ENCODE measurements around the gene LYPD1. TPM values are rescaled to one million over a fixed set of nuclear protein-coding genes. Genes with fewer than 3 reads are reported as not detected.
A peak's percentile ranks its signal among the peaks of the same experiment; 100 is the strongest.

LYPD1 gene
- total RNA-seq, 1 experiment from 2014 or later: 13.8 TPM

GRCh38 chr2:132632000-132632649, 37.9 kb downstream of the LYPD1 start:
- H3K9me3 ChIP-seq (ENCODE audit: low read depth, low read length, poor library complexity, severe bottlenecking): no peaks in the 10 kb centered on the region
- DNase-seq (ENCODE audit: low spot score): no peak
- intact Hi-C loops (cut with micrococcal nuclease; ENCODE audit: unreplicated experiment): no loop called here
- H3K27me3 ChIP-seq (replicated peaks; ENCODE audit: insufficient read depth, low read depth, low read length, poor library complexity): no peaks in the 10 kb centered on the region
- BruUV-seq (replicated peaks): no TSS peak
- CTCF ChIA-PET: interaction anchor here (0.6 kb wide), 1 partner anchor 547 kb away, joined by 13 read pairs; no protein-coding TSS in a partner anchor
- no peak overlapping the region for H3K27ac ChIP-seq (ENCODE audit: low read depth, low read length, poor library complexity, severe bottlenecking)
- POLR2A ChIA-PET (ENCODE audit: low non-redundant PET): no interaction called here
- no peak for TF ChIP-seq EZH2 (IDR thresholded peaks at IDR 0.05; ENCODE audit: borderline replicate concordance, low read depth, low read length, poor library complexity, severe bottlenecking)
- TF ChIP-seq CTCF (conservative IDR thresholded peaks at IDR 0.05; ENCODE audit: low read depth, low read length): no peak
- no peak overlapping the region for H3K4me3 ChIP-seq (ENCODE audit: low read depth, low read length, poor library complexity, severe bottlenecking)
- H3K4me1 ChIP-seq (ENCODE audit: insufficient read depth, low read length, poor library complexity, severe bottlenecking): peaks cover 3% of the 10 kb centered on the region
- no peaks in the 10 kb centered on the region for H3K36me3 ChIP-seq (ENCODE audit: insufficient read depth, low read length, poor library complexity, severe bottlenecking)

- Histone ChIP-seq H3K4me1 (ENCODE audit: insufficient read depth, low read length, poor library complexity, severe bottlenecking) (peaks cover 3% of the 10 kb centered on the region), H3K27me3 (replicated peaks; ENCODE audit: insufficient read depth, low read depth, low read length, poor library complexity) (no peaks in the 10 kb centered on the region), H3K4me3 (ENCODE audit: low read depth, low read length, poor library complexity, severe bottlenecking) (no peak overlapping the region), H3K27ac (ENCODE audit: low read depth, low read length, poor library complexity, severe bottlenecking) (no peak overlapping the region), H3K36me3 (ENCODE audit: insufficient read depth, low read length, poor library complexity, severe bottlenecking) (no peaks in the 10 kb centered on the region), H3K9me3 (ENCODE audit: low read depth, low read length, poor library complexity, severe bottlenecking) (no peaks in the 10 kb centered on the region)
- TF ChIP-seq EZH2 (IDR thresholded peaks at IDR 0.05; ENCODE audit: borderline replicate concordance, low read depth, low read length, poor library complexity, severe bottlenecking) (no peak), CTCF (conservative IDR thresholded peaks at IDR 0.05; ENCODE audit: low read depth, low read length) (no peak)
- CTCF ChIA-PET: no interaction called here
- no peak for DNase-seq (ENCODE audit: low spot score)
- no TSS peak for BruUV-seq (replicated peaks)
- intact Hi-C loops (cut with micrococcal nuclease; ENCODE audit: unreplicated experiment): no loop called here
- POLR2A ChIA-PET (ENCODE audit: low non-redundant PET): no interaction called here
These were observed 42.5 kb downstream of the LYPD1 start for GRCh38 chr2:132627536-132627935.

GRCh38 chr2:132623096-132623839, 46.7 kb downstream of the LYPD1 start:
- DNase-seq (ENCODE audit: low spot score): peak; percentile 18
- no peak overlapping the region for H3K27ac ChIP-seq (ENCODE audit: low read depth, low read length, poor library complexity, severe bottlenecking)
- no peaks in the 10 kb centered on the region for H3K27me3 ChIP-seq (replicated peaks; ENCODE audit: insufficient read depth, low read depth, low read length, poor library complexity)
- ChIA-PET POLR2A (ENCODE audit: low non-redundant PET) (no interaction called here), CTCF (interaction anchor here (0.5 kb wide), 1 partner anchor 8 kb away, joined by 3 read pairs; no protein-coding TSS in a partner anchor)
- BruUV-seq (replicated peaks): no TSS peak
- TF ChIP-seq CTCF (conservative IDR thresholded peaks at IDR 0.05; ENCODE audit: low read depth, low read length) (no peak), EZH2 (IDR thresholded peaks at IDR 0.05; ENCODE audit: borderline replicate concordance, low read depth, low read length, poor library complexity, severe bottlenecking) (no peak)
- H3K9me3 ChIP-seq (ENCODE audit: low read depth, low read length, poor library complexity, severe bottlenecking): no peaks in the 10 kb centered on the region
- H3K4me3 ChIP-seq (ENCODE audit: low read depth, low read length, poor library complexity, severe bottlenecking): no peak overlapping the region
- H3K4me1 ChIP-seq (ENCODE audit: insufficient read depth, low read length, poor library complexity, severe bottlenecking): no peaks in the 10 kb centered on the region
- intact Hi-C loops (cut with micrococcal nuclease; ENCODE audit: unreplicated experiment): no loop called here
- no peaks in the 10 kb centered on the region for H3K36me3 ChIP-seq (ENCODE audit: insufficient read depth, low read length, poor library complexity, severe bottlenecking)

All from A673 (cell line).